NCI-H1105 treated with DMSO at 0.1 percent for 48 hours (cell line): ENCODE data around the gene LAMC2.

Source experiments
- DNase-seq: peaks from one replicate; lab custom pipeline; 2025; lab: John Stamatoyannopoulos, UW

Gene LAMC2

DNA sequence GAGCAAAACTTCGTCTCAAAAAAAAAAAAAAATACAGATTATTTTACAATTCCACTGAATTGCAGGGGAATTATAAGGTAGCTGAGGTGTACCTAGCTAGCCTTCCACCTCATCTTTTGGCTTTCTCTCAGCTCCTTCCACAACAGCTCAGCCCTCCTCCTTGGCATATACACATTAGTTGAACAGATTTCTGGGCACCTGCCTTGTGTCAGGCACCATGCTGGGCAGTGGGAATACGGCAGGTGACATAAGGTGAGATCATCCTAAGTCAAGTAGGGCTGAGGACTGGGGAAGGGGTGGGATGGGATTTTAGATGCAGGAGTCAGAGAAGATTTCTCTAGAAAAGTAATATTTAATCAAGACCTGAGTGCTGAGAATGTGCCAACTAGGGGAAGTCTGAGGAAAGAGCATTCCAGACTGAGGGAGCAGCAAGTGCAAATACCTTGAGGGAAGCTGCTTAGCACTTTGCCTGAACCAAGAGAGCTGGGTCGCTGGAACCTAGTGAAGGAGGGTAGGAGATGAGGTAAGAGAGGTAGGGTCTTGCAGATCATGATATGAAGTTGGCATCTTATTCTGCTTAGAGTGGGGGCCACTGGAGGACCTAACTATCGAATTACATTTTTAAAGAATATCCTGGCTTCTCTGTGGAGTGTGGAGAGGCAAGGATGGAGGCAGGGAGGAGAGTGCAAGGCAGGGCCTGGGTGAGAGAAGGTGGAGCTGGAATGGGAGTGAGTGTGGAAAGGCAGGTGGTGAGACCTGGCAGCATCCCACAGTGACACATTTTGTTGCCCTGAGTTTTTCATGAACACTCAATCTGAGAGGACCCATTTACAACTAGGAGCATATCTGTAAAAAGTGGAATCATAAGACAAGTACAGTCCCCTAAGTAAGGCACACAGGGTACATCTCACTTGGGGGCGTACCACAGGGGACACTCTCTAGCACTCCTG, 28.2 kb downstream of the LAMC2 start:
- no peak for DNase-seq

DNA sequence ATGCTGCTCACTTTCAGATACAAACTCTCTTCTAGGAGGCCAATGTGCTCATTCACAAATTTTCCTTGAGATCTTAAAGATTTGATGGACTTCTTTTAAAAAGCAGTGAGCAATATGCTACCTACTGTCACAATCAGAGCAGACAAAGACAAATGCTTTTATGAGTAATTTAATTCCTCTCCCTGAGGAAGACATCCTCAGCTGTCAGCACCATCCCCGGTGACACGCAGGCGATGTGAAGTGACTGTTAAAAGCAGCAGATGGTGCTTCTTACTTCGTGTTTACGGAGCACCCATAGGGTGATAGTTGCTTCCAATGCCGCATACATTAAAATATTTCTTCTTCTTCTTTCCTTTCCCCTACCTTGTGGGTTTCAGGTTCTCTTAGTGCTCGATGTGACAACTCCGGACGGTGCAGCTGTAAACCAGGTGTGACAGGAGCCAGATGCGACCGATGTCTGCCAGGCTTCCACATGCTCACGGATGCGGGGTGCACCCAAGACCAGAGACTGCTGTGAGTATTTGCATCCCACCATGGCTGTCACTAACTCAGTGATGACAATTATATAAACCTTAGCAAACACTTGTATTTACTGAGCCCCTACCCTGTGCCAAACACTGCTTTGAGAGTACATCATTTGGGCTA, 29.1 kb downstream of the LAMC2 start:
- DNase-seq = no peak

DNA sequence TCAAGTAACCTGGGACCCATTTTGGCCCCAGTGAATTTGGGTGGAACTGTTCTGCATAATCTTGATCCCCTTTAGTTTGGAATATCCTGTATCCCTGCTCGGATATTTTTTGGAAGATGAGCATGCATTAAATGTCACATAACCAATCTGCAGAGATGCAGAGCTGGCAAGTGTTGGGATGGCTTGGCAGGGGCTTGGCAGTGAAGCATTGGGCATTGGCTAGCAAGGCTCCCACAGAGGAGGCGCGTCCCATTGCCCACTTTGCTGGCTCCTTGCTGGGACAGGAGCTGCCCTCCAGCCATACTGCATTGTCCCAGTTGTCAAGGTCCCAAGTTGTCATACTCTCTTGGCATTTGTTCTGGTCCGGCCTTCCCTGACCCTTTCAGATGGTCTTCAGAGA, 29.9 kb downstream of the LAMC2 start:
- DNase-seq = no peak

DNA sequence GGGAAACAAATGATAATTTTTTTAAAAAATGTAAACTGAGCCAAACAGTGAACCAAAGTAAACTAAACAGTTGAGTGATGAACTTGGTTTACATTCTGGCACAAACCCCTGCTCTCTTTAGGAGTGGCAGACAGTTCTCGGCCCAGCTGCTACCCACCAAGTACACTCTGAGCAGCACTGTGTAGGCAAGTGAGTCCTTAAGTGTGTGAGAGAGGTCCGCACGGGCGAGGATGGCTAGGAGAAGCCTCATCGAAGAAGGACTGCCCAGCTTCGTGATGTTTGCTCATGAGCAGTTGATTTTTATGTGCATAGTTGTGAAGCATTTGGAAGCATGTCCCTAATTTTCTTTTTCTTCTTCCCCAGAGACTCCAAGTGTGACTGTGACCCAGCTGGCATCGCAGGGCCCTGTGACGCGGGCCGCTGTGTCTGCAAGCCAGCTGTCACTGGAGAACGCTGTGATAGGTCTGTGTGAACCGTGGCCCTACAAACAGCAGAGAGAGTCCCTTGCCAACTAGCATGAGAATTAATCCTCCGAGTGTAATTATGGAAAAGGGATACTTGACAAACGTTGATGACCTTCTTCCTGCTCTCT, 32.1 kb downstream of the LAMC2 start:
- DNase-seq = peak; percentile 79

DNA sequence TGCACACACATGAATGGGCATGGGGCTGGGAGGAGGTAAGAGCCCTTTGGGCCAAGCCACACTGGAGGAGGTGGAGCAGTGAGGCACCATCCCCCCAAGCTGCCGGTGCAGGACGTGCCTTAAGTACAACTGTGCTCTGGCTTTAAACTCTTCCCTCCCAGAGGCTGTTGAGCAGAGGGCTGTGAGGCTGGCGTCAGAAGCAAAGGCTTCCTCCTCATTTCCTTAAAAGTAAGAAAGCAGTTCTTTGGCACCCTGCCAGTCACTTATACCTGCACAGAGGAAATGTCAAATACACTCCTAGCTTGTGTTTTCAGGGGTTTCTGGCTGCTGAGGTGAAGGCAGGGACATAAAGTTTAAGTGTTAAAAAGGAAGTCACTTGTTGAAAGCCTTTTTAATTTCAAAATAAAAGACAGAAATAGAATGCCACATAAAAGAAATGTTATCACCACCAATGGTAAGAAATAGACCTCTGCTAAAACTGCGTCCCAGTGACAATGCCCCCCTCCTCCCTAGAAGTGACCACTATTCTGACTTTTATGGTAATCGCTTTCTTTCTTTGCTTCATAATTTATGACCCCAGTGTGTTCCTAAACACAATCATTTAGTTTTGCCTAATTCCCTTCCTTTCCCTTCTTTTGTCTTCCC, 33.0 kb downstream of the LAMC2 start:
- peak; percentile 70 for DNase-seq

DNA sequence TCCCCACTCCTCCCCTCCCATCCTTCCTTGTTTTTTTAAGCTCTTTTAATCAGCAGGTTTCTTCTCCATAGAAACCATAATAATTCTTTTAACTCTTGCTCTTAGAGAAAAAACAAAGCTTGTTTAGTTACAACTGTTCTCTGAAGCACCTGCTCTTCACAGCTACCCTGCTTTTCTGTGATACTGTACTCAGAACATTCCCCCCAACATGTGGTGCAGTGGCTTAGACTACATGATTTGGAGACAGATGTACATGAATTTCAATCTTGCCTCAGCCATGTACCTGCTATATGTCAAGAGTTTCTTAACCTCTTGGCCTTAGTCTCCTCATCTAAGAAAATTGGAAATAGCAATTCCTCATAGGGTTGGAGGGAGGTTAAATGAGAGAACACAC, 33.5 kb downstream of the LAMC2 start:
- DNase-seq = peak; percentile 27

DNA sequence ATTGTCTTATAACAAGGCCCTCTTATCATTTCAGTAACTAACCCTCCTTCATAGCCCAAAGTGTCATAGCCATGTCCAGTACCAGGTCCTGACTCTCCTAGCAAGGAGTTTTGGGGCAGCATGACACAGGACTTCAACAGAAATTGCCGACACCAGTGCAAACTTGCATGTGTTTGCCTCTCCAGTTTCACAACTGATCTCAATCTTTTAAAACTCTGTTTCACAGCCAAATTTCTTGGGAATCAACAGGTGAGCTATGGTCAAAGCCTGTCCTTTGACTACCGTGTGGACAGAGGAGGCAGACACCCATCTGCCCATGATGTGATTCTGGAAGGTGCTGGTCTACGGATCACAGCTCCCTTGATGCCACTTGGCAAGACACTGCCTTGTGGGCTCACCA, 36.8 kb downstream of the LAMC2 start:
- DNase-seq = no peak

DNA sequence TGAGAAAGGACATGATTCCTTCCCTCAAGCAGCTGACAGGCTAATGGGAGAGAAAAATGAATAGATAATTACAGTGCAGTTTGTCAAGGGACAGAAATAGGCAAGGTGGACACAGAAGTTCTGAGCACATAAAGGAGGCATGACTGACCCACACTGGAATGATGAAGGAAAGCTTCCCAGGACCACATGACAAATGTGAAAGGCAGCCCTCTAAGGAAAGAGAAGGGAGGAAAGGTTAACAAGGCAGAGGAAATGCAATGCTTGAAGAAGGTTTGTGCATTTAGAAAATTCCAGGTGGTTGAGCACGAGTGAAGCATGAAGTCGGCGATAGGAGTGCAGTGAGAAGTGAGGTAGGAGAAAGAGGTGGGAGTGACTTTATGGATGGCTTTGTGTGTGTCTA, 37.4 kb downstream of the LAMC2 start:
- no peak for DNase-seq

DNA sequence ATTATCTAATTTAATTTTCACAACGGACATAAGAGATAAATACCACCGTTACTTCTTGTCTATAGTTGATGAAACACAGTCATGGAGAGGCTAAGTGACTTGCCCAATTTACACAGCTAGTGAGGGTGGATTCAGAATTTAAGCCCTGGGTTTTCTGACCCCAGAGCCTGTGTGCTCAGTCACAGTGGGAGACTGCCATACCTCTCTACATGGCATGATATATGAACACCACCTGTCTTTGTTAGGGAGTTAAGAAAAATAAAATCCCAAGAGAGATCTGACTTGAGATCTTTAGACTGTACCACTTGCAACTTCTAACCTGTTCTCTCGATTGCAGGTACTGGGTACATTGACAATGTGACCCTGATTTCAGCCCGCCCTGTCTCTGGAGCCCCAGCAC, 40.3 kb downstream of the LAMC2 start:
- no peak for DNase-seq

DNA sequence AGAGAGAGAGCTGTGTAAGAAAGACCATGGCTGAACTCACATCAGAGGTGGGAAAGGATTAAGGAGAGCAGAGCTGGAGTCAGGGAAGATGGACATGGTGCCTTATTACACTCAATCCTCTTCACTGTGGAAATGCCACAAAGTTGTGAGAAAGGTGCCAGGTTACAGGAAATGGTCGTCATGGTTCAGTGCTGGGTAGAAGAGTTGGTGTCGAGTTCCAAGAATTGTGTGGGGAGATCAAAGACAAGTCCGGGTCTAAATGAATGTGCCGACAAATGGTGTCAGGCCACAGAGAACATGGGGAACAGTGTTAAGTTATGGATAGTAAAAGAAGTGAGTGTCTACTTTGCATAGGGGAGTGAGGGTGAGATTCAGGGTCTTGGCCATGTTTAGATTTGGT, 40.9 kb downstream of the LAMC2 start:
- DNase-seq = peak; percentile 66

DNA sequence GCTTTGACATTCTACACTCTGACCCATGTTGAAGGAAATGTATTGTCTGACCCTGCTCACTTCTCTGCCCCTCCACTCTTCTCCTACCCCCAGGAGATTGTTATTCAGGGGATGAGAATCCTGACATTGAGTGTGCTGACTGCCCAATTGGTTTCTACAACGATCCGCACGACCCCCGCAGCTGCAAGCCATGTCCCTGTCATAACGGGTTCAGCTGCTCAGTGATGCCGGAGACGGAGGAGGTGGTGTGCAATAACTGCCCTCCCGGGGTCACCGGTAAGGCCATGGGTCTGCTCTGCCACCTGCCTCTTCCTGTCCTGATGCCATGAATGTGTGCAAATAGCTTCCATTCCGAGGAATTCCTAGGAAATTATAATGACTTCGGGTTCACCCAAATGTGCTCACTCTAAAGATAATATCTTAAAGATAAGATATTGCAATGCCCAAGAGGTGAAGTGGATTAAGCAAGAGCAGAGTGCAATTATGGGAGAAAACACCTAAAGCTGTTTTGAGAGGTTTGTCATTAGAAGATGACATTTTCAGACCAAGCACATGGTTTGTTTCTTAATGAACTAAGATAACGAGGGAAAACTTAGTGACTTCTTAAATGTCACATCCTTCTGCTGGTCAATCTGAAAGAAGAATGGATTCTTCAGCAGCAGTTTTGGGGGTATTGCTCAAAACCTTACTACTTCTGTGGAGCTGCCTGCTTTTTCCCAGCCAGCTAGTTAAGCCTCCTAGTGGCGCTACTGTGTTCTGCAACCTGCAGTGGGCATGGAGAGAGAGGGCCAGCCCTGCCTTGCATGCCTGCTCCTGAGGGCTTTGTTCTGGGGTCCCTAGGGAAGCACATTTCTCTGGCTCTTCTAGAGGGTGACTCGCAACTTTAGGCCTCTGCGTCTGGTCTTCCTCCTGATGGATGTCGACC, 41.6 kb downstream of the LAMC2 start:
- DNase-seq = peak; percentile 22

DNA sequence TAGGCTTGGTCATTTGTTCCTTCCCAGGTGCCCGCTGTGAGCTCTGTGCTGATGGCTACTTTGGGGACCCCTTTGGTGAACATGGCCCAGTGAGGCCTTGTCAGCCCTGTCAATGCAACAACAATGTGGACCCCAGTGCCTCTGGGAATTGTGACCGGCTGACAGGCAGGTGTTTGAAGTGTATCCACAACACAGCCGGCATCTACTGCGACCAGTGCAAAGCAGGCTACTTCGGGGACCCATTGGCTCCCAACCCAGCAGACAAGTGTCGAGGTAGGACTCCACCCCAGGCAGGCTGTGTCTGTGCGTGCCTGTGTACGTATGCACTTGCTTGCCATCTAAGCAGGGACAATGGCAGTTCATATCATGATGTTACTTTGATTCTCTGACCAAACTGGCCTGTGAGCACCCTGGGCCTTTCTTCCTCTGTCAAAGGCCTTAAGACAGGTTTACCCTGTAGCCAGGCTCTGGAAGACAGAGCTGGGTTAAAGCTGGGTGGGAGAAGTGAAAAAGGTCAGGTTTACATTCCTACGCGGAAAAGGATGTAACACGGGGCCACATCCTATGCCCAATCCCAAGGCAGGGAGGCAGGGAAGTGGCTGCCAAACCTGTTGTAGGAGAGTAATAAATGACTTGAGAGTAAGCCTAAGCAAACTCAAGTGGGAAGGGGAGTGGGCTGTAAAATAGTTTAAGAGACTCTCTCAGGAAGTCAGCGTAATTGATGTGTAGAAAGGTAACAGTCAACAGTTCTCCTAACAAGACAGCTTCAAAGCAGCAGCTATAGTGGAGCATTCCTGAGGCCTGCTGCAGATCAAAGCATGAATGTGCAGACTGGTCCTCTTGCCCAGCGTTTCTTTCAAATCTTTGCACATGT, 42.5 kb downstream of the LAMC2 start:
- DNase-seq = no peak

DNA sequence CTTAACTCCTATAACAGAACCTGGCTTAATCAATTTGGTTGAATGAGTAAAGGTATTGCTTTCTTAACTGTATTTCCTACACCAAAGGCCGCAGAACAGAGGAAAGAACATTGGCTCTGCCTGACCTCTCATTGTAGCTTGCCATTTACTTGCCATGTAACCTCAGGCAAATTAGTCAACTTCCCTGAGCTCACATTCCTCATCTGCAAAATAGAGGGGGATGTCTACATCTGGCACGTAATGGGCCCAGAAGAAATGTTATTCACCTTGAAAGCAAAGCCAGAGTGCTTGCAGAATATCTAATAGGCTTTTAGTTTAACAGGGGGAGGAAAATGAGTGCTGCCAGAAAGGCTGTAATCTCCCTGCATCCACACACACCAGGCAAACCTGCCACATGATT, 44.3 kb downstream of the LAMC2 start:
- no peak for DNase-seq

DNA sequence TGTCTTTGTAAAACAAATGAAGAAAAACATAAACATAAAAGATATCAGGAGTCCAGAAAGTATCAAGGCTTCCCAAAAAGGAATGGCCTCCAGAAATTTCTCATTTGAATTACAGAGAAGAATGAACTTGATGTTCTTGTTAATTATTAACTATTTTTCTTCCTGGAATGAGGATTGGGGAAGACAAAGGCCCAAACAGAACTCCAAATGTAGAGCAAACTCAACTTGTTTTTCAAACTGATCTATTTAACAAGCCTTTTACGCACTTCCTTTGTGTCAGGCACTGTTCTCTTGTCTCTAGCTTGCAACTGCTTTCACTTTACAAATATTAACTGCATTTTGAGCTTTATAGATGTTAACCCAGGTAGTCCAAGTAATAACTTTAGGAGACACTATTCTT, 45.5 kb downstream of the LAMC2 start:
- DNase-seq = no peak

DNA sequence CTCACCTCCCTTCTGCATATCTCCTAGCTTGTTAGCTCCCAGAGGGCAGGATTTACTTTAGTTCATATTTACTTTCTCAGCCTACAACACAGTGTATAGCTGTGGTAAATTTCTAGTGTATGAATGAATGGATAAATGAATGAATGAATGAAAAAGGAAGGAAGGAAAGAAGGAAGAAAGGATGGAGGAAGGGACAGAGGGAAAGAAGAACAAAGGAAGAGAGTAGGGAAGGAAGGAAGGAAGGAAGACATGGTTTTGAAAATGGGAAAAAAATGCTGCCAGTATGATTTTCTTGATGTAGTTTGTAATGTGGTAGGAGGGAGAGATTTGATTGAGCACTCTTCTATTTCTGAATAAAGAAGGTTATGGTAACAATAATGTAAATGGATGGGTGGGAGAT, 47.0 kb downstream of the LAMC2 start:
- no peak for DNase-seq

DNA sequence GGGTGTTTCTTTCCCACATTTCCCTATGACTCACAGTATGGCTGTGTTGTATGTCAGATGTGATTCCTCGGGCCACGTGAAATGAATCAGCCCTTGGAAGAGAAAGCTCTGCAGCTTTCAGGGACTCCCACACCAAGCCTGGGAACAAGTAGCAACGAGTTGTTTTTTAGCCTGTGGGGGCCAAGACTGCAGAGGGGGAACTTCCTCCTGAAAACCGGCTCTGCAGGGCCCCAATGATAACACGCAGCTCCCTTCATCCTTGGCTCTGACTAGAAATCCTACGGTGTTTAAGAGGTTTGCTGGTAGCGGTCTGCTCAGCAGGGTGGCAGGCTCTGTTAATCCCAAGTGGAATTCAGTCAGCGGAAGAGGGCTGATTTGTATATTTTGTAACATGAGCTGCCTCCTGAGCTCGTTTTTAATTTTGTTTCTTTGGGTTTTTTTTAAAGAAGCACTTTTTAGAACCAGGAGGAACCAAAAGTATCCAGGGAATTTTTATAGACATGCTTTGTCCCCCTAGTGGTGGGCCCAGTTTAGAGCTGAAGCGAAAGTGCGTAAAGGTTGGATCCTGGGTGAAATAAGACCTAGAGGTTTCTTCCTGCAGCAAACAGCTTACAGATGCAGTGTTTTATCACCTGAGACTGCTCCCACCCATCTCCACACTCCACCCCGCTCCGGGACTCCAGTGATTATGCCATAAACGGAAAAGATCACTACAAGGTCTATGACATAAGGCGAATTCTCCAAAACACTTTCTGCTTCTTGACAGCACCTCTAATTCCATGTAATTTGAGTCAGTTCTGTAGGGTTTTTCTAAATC, 48.8 kb downstream of the LAMC2 start:
- DNase-seq = peak; percentile 25

DNA sequence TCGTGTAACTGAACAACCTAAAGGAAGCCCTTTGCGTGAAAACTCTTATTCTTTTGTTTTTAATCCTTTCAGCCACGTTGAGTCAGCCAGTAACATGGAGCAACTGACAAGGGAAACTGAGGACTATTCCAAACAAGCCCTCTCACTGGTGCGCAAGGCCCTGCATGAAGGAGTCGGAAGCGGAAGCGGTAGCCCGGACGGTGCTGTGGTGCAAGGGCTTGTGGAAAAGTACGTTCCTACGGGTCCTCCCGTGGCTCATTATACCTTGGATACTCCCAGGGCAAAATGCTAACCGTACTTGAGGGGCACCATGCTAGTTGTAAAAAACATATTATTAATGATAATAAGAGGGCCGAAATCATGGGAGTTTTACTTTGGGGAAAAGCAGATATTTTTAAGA, 49.4 kb downstream of the LAMC2 start:
- DNase-seq = no peak

DNA sequence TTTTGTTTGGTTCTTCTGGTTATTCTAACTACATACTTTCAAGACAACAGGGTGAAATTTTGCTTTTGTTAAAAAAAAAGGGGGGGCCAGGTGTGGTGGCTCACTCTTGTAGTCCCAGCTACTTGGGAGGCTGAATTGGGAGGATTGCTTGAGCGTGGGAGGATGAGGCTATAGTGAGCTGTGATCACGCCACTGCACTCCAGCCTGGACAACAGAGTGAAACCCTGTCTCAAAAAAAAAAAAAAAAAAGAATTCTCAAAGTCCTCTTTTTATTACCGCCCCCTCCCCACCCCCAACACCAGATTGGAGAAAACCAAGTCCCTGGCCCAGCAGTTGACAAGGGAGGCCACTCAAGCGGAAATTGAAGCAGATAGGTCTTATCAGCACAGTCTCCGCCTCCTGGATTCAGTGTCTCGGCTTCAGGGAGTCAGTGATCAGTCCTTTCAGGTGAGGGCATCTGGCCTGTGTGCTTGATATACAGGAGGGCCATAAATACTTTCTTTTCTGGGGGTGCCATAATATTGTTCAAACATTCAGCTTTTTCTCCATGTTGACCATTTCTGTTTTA, 50.2 kb downstream of the LAMC2 start:
- DNase-seq = no peak

DNA sequence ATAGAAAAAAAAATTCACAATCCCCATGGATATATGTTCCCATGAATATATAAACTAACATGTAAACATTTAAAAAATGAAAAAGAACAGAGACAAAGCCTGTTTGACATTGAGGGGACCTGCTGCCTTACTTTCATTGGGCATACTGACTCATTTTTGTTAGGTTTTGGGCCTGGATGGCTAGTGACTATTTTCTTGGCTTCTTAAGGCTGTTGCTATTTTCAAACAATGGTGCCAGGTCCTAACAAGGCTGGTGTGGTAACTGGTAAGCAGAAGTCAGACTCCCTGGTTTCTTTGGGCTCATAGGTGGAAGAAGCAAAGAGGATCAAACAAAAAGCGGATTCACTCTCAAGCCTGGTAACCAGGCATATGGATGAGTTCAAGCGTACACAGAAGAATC, 51.0 kb downstream of the LAMC2 start:
- DNase-seq = no peak
